DND-41 (cell line): ENCODE measurements around the gene NAPA.

Experiments
- ATAC-seq: fragments of 200-7000 bp; cut with Tn5 transposase; 3 replicates; pipeline ENCODE4 v1.9.1; 2021; ENCODE audit warnings: low read depth; ENCODE audit not compliant: insufficient read depth
- DNase-seq: peaks from one replicate; pipeline ENCODE4 v3.0.0-alpha.2; 2020
- H2AFZ ChIP-seq: 2 replicates; pipeline ENCODE4 v1.6.0; 2012; ENCODE audit warnings: low read depth, low read length
- H3K27ac ChIP-seq: 2 replicates; pipeline ENCODE4 v1.5.1; 2012; ENCODE audit warnings: low read length, inconsistent platforms
- H3K27me3 ChIP-seq: fragments of 200-600 bp; sonication (generic); 2 replicates; pipeline ENCODE4 v1.6.0; 2012; ENCODE audit warnings: low read length, mild to moderate bottlenecking, inconsistent platforms; ENCODE audit not compliant: insufficient read depth, poor library complexity
- H3K36me3 ChIP-seq: 2 replicates; pipeline ENCODE4 v1.5.1; 2012; ENCODE audit warnings: low read length, inconsistent platforms; ENCODE audit not compliant: insufficient read depth
- H3K4me1 ChIP-seq: 2 replicates; pipeline ENCODE4 v1.5.1; 2012; ENCODE audit warnings: mild to moderate bottlenecking, low read length; ENCODE audit not compliant: insufficient read depth
- H3K4me2 ChIP-seq: 2 replicates; pipeline ENCODE4 v1.6.0; 2012; ENCODE audit warnings: mild to moderate bottlenecking, moderate library complexity, low read length, inconsistent platforms; ENCODE audit not compliant: insufficient read depth
- H3K4me3 ChIP-seq, 2 experiments: fragments of 200-600 bp in 1 of 2; shearing (Covaris generic) in 1 of 2; 2 replicates each; pipeline ENCODE4 v1.5.1; 2012 to 2016; ENCODE audit warnings: inconsistent platforms in 2 of 2, low read length in 2 of 2, mild to moderate bottlenecking in 2 of 2, low read depth in 1 of 2, moderate library complexity in 1 of 2
- H3K79me2 ChIP-seq: 2 replicates; pipeline ENCODE4 v1.6.0; 2012; ENCODE audit warnings: low read length, inconsistent platforms; ENCODE audit not compliant: insufficient read depth
- H3K9ac ChIP-seq: 2 replicates; pipeline ENCODE4 v1.6.0; 2012; ENCODE audit warnings: low read depth, mild to moderate bottlenecking, inconsistent platforms, low read length, moderate library complexity
- H3K9me3 ChIP-seq: 2 replicates; pipeline ENCODE4 v1.5.1; 2012; ENCODE audit warnings: low read length, moderate library complexity, mild to moderate bottlenecking, inconsistent platforms; ENCODE audit not compliant: insufficient read depth, severe bottlenecking
- H4K20me1 ChIP-seq: 2 replicates; pipeline ENCODE4 v1.6.0; 2012; ENCODE audit warnings: low read length; ENCODE audit not compliant: insufficient read depth
- EZH2 ChIP-seq: IDR thresholded peaks from 3 replicates; pipeline ENCODE4 v1.6.1; 2012; ENCODE audit warnings: borderline replicate concordance, low read depth, mild to moderate bottlenecking, moderate library complexity, low read length, inconsistent platforms; ENCODE audit not compliant: severe bottlenecking
- TF ChIP-seq, protein P1 (sequence below): IDR thresholded peaks from 2 replicates; pipeline ENCODE4 v1.5.1; 2012; ENCODE audit warnings: borderline replicate concordance, low read length, moderate library complexity, mild to moderate bottlenecking; ENCODE audit not compliant: poor library complexity, severe bottlenecking; ENCODE audit errors: extremely low read depth

Gene NAPA

GRCh38 chr19:47448360-47448727, 66.5 kb downstream of the NAPA start:
- Histone ChIP-seq H2AFZ (no peak overlapping the region), H3K79me2 (no peaks in the 10 kb centered on the region), H3K27me3 (no peaks in the 10 kb centered on the region), H4K20me1 (peaks cover 18% of the 10 kb centered on the region), H3K9me3 (no peaks in the 10 kb centered on the region), H3K4me1 (peaks cover 11% of the 10 kb centered on the region), H3K9ac (no peak overlapping the region), H3K36me3 (no peaks in the 10 kb centered on the region), H3K4me2 (no peak overlapping the region), H3K4me3 (no peak overlapping the region), H3K27ac (no peak overlapping the region)
- DNase-seq (no peak), ATAC-seq (no peak)
- TF ChIP-seq, protein P1, sequence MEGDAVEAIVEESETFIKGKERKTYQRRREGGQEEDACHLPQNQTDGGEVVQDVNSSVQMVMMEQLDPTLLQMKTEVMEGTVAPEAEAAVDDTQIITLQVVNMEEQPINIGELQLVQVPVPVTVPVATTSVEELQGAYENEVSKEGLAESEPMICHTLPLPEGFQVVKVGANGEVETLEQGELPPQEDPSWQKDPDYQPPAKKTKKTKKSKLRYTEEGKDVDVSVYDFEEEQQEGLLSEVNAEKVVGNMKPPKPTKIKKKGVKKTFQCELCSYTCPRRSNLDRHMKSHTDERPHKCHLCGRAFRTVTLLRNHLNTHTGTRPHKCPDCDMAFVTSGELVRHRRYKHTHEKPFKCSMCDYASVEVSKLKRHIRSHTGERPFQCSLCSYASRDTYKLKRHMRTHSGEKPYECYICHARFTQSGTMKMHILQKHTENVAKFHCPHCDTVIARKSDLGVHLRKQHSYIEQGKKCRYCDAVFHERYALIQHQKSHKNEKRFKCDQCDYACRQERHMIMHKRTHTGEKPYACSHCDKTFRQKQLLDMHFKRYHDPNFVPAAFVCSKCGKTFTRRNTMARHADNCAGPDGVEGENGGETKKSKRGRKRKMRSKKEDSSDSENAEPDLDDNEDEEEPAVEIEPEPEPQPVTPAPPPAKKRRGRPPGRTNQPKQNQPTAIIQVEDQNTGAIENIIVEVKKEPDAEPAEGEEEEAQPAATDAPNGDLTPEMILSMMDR = no peak
- TF ChIP-seq EZH2 = no peak

DNA sequence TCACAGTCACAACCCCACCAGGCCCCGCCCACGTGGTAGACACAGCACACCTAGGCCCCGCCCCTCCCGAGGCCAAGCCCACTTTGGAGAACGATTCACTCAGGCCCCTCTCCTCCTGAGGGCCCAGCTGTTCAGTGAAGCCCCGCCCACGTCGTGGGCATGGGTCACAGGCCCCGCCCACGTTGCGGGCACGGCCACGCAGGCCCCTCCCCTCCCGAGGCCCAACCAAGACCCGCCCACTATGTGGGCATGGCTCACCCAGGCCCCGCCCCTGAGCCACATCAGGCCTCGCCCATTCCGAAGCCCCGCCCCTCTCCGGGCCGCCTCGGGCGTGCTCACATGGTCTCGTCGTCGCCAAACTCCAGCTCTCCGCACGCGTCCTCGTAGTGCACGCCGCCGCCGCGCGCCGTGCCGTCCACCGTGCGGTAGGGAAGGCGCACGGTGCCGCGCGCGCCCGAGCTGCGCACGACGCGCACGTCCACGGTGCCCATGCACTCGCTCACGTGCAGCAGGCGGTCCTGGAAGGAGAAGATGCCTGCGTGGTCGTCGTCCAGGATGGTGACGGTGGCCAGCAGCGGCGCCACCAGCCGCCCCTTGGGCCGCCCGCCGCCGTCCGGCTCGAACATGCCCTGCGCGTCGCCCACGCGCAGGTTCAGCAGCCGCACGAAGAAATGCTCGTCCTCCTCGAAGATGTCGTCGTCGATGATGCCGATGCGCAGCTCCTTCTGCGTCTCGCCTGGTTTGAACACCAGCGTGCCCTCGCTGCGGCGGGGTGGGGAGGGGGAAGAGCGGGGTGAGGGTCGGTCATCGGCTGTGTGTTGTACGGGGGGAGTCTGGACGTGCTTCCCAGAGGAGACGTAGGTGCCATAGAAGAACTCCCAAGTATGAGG, 67.1 kb downstream of the NAPA start:
- Histone ChIP-seq H3K9me3 (no peaks in the 10 kb centered on the region), H3K27me3 (no peaks in the 10 kb centered on the region), H2AFZ (no peak overlapping the region), H3K4me3 (no peak overlapping the region), H4K20me1 (peaks cover 21% of the 10 kb centered on the region), H3K4me1 (peaks cover 11% of the 10 kb centered on the region), H3K79me2 (no peaks in the 10 kb centered on the region), H3K9ac (no peak overlapping the region), H3K27ac (no peak overlapping the region), H3K4me2 (no peak overlapping the region), H3K36me3 (no peaks in the 10 kb centered on the region)
- TF ChIP-seq EZH2 = no peak
- TF ChIP-seq, protein P1 = no peak
- ATAC-seq = no peak
- peak; percentile 43 for DNase-seq

- Histone ChIP-seq H3K79me2 (no peaks in the 10 kb centered on the region), H4K20me1 (peaks cover 20% of the 10 kb centered on the region), H2AFZ (no peak overlapping the region), H3K36me3 (no peaks in the 10 kb centered on the region), H3K9ac (no peak overlapping the region), H3K4me3 (no peak overlapping the region), H3K27me3 (no peaks in the 10 kb centered on the region), H3K9me3 (no peaks in the 10 kb centered on the region), H3K4me2 (no peak overlapping the region), H3K4me1 (peaks cover 11% of the 10 kb centered on the region), H3K27ac (no peak overlapping the region)
- TF ChIP-seq, protein P1 = no peak
- no peak for TF ChIP-seq EZH2
- DNase-seq = no peak
- no peak for ATAC-seq
Observed at GRCh38 chr19:47446534-47447469, 68.1 kb downstream of the NAPA start.
